Effector CD8-positive, alpha-beta T cell (primary cell): ENCODE data around the gene ECI1.
"Not testable (repeated sequence)": the region's sequence is repeated elsewhere in the genome, so short reads cannot be mapped to it uniquely, and the experiment has no call there.

Source experiments
- DNase-seq: peaks from one replicate; lab custom pipeline; 2025; lab: John Stamatoyannopoulos, UW

Gene ECI1

DNA sequence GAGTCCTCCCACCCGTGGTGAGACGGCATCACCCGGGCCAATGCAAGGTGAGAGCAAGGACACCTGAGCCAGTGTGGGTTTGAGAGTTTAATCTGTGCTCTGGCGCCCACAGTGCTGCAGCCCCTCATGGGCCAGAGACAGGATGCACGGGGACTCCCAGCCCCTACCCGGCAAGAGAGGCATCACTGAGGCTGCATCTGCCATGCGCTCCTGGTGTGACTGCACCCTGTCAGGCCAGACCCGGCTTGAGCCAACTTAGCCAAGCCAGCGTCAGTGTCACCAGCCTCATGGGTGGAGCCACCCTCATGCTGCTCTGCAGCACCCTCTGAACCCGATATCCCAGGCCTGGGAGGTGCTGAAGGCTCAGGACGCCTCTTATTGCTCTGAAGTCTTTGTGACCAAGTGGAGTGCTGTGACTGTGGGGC is 39.5 kb downstream of the ECI1 start:
- DNase-seq, result no peak

DNA sequence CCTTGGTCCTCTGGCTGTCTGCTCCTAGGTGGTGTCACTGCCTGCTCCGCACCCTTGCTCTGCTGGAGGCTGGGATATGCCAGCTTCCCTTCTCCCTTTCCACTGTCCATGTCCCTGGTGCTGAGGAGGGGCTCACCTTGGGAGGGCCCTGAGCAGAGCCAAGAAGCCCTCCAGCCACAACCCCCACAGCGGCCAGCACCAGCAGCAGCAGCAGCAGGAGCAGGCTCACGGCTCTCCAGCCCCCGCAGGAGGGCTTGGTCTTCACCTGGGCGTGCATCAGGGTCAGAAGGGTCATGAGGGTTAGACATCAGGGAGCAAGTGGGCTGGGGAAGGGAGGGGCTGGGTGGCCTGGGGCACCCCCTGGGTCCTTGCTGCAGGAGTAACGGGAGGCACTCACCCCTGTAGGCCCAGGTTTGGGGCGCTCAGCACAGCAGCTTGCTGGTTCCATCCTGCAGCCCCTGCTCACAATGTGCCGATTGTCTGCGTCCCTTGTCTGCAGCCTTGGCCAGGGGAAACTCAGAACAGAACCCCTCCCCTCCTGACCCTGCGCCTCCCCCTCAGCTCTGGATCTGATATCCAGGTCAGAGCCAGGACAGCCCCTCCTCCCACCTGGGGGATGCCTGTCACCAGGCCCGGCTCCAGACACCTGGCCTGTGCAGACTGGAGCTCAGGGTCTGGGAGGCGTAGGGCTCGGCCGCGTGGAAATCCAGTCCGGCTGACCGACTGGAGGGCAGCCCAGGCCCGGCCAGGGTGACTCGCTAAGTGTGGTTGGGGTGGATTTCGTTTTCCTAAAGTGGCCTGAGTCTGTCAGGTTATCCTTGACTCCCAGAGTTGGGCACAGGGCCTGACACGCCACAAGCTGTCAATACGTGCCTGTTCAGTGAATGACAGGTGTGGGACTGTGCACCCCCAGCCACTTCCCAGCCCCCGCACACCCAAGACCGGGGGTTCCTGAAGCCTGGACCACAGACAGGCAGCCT is 40.7 kb downstream of the ECI1 start, which contains the start of gene BRICD5:
BRICD5 (minus strand) TSS at position 478 of the 980 bp plus-strand sequence; CDS start at position 448, 30 bp downstream.
- DNase-seq, result no peak

DNA sequence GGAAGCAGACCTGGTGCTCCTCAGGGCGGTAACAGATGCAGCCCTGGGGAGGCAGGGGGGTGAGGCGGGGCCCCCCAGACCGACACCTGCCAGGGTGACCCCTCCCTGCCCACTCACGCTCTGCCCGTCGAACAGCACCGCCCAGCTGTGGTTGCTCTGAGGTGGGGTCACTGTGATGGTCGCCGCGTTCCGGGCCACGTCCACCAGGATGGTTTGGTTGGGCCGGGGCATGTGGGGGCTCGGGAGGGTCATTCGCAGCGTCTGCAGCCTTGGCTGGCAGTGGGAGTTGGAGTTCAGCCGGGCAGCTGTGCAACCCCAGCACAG is 41.4 kb downstream of the ECI1 start:
- no peak for DNase-seq

DNA sequence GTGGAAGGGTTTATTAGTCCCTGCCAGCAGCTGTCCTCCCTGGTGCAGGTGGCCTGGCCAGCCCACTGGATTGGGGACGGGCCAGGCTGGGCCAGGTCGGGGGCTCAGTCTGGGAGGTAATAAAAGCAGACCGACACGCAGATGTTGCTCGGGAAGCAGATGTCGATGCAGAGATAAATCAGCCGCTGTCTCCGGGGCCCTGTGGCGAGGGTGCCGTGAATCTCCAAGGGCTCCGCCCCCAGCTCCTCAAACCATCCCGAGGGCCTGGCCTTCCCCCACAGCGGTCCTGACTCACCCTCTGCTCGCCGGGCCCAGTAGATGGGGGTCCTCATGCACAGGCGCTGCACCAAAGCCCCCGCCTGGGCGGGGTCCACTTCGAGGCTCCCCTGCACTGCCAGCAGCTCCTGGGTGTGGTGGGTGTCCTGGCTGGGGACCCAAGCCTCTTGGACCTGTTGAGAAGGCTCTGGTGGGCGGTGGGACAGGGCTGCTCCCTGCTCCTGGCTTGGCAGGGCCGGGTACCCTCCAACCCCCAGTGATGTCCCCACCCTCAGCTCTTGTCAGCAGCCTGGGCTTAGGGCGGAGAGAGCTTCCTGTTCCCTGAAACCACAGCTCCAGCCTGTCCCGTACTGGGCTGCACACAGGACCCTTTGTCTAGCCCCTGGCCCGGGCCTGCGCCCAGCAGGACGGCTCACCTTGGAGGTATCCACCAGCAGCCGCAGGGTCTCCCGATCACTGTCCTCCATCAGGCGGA is 42.0 kb downstream of the ECI1 start:
- no peak for DNase-seq

DNA sequence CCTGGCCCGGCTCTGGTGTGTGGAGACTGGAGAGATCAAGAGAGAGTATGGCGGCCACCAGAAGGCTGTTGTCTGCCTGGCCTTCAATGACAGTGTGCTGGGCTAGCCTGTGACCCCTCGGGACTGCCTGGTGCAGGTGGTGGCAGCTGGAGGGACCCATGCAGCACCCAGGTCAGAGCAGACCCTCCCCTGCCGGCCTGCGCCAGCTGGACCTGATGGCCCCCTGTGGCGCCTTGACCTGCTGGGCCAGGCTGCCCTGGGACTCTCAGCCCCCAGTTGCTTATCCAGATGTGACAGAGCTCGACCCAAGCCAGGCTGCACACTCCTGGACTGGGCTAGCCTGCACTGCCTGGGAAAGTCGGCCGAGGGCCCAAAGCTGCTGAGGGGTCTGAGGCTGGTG is 42.6 kb downstream of the ECI1 start:
- no peak for DNase-seq

DNA sequence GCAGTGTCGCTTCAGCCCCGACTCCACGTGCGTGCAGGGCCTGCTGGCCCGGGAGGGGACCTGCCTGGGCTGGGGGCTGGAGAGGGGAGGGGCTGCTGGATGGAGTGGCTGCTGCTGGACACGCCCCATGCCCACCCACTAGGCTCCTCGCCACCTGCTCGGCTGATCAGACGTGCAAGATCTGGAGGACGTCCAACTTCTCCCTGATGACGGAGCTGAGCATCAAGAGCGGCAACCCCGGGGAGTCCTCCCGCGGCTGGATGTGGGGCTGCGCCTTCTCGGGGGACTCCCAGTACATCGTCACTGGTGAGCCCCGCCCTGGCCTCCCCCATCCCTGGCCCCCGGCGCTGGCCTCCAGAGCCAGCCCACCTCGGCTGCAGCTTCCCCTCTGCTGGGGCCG is 43.1 kb downstream of the ECI1 start:
- no peak for DNase-seq

DNA sequence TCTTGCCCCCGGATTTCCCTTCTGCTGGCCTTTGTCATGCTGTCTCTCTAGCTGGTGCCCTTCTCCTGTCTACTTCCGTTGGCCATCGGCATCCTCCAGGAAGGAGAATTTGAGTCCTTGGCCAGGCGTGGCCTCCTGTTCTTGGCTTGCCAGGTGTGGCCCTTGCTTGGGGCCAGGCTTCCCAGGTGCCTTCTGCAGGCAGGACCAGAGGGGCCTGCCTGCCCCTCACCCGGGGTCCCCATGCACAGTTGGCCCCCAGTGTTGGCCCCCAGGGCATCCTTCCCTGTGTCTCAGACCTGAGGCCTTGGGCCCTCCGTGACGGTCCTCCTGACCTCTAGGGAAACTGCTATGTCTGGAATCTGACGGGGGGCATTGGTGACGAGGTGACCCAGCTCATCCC is 43.5 kb downstream of the ECI1 start:
- DNase-seq, result no peak

DNA sequence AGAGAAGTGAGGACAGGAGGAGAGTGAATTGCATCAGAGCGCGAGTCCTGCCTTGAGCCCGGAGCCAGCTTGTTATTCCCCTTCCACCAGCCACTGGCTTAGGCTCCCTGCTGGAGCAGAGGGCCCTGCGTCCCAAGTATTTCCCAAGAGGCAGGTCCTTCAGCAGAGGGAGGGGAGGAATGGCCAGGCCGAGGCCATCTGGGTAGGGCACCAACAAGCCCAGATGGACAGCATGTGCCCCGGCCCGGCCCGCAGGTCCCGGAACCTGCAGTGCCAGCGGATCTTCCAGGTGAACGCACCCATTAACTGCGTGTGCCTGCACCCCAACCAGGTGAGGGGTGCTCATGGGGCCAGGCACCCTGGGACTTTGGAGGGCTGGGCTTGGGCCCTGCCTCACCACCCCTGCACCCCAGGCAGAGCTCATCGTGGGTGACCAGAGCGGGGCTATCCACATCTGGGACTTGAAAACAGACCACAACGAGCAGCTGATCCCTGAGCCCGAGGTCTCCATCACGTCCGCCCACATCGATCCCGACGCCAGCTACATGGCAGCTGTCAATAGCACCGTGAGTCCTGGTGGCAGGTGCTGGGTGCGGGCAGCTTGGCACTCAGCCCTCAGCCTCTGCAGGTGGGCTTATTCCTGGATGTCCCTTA is 44.5 kb downstream of the ECI1 start:
- DNase-seq, result no peak

DNA sequence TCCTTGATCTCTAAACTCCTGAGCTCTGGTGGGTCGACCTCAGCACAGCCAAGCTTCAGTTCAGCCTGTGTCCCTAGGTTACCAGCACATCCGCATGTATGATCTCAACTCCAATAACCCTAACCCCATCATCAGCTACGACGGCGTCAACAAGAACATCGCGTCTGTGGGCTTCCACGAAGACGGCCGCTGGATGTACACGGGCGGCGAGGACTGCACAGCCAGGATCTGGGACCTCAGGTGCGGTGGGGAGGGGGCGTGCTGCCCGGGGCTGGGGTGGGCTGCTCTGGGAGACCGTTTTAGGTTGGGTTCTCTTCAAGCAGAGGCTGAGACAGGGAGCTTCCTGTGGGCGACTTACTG is 45.0 kb downstream of the ECI1 start:
- no peak for DNase-seq

DNA sequence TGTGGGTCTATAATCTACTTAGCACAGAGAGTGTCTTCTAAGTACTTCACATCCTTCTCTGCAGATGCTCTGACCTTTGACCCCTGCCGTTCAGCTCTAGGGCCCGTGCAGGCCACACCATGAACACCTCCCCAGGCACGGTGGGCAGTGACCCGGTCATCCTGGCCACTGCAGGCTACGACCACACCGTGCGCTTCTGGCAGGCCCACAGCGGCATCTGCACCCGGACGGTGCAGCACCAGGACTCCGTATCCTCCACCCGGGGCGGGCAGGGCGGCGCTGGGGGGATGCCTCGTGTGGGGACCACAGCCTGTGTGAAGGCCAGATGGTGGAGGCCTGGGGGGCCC is 45.4 kb downstream of the ECI1 start:
- DNase-seq, result no peak

DNA sequence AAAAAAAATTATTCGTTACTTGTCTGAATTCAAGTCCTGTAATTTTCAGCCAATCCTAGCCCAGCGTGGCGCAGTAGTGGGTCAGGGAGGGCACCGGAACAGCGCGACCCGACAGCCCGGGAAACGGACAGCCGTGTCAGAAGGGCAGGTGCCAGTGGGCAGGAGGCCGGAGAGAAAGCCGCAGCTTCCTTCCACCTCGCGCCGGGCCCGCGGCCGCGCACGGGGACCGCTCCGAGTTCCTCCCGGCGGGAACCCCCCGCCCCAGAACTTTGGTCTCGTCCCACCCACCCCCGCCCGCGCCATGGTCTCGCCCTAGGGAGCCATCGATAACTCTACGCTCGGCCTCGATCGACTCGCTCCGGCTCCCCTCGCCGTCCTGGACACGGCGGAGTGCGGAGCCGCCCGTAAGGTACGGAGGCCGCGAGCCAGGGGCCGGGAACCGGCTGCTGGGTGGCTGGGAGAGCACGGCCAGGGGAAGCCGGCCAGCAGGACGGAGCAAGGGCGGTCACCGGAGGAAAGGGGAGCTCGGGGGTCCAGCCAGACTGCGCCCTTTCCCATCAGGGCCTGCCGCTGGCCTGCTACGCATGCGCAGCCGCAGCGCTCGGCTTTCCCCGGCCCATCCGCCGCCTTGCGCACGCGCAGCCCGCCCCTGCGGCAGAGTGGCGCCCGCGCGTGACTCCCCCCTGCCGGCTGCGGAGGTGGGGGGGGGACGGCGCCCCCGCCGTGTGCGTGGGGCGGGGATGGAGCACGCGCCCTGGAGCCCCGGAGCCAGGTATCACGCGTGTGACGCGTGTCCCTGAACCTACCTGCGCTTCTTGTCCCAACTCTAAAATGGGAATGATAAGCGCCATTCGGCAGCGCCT is 46.1 kb downstream of the ECI1 start, which contains the start of gene MLST8:
MLST8 (plus strand) TSS at position 351 of the 863 bp plus-strand sequence. CDS start 632 bp downstream, outside the sequence.
- peak; percentile 86 for DNase-seq

DNA sequence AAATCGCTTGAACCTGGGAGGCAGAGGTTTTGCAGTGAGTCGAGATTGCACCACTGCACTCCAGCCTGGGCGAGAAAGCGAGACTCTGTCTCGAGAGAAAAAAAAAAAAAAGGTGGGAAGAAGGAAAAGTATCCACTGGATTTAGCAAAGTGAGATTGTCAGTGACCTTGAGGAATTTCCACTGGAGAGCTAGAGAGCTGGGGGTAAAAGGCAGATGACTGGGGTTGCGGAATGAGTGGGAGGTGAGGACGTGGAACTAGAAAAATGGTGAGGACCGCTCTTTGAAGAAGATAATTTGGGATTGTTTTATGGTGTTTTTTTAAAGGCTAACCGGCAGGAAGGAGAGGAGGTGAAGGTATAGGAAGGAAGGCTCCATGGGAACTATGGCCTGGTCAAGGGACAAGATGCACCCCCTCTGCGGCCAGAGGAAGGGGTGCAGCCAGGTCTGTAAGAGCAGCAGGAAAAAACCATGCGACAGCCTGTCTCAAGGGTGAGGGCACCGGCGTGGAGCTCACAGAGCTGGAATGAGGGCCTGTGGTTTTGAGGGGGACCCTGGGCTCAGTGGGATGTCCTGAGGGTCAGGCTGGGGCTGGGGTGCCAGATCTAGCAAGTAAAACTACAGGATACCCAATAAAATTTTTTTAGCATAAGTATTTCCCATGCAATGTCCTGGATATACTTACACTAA is 46.8 kb downstream of the ECI1 start:
- DNase-seq, result no peak

DNA sequence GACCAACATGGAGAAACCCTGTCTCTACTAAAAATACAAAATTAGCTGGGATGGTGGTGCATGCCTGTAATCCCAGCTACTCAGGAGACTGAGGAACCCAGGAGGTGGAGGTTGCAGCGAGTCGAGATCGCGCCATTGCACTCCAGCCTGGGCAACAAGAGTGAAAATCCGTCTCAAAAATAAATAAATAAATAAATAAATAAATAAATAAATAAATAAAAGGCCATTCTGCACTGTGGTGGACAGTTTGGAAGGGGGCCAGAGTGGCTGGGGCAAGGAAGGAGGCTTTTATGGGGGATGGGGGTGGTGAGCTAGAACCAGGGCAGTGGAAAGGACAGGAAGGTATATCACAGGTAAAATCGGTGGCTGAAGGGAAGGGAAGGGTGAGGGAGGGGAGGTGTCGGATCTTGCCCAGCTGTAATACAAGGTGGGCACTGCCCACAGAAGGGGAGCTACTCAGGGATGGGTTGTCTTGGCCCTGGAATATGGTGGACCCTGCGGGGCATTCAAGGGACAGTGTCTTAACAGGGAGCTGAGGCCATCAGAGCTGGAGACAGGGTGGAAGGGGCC is 48.2 kb downstream of the ECI1 start:
- not testable (repeated sequence) for DNase-seq

DNA sequence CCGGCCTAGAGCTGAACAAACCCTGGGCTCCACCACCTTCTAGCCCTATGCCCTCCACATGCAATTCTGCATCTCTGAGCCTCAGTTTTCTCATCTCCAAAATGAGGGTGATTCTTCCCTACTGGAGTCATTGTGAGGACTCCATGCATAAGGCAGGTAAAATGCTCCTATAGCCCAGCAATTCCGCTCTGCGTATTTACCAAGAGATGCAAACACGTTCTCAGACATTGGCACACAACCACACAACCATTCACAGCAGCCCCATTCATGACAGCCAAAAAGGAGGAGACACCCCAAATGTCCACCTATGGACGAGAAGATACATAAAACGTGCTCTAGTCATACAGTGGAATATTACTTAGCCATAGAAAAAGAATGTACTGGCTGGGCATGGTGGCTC is 51.1 kb downstream of the ECI1 start:
- DNase-seq, result no peak

DNA sequence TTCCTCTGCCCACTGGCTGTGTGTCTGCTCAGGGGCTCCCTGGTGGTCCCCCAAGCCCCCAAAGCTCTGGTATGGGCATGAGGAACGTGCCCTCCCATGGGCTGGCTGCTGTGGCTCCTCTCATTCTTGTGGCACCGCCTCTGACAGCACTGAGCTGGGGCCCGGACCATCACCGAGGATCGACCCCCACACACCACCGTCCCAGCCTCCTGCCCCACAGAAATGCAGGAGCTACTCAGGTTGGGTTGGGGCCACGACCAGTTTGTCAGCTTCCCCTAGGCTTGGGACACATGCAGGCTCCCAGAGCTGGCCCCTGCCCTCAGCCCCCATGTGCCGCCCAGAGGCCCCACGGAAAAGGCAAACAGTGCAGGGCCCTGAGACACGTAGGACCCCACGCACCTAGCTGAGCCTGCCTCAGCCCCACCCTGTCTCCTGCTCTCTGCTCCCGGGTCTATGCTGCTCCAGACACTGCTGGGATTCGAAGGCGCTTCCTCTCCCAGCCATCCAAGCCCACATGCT is 51.7 kb downstream of the ECI1 start:
- no peak for DNase-seq

DNA sequence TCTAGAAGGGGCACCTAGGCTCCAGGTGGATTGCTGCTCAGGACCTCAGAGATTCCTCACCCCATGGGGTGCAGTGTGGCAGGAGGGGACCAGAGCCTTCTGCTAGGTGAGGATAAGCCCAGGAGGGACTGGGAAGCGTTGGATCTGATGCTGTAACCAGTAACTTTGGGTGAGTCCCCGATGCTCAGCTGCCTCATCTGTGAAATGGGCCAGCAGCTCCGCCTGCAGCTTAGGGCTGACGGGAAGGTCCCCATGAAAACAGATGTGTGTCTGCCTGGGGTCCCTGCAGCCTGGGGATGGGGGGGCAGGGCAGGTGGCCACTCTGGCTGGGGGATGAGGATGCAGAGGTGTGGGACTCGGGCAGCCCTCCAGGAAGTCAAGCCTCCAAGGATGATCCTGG is 52.3 kb downstream of the ECI1 start:
- no peak for DNase-seq

DNA sequence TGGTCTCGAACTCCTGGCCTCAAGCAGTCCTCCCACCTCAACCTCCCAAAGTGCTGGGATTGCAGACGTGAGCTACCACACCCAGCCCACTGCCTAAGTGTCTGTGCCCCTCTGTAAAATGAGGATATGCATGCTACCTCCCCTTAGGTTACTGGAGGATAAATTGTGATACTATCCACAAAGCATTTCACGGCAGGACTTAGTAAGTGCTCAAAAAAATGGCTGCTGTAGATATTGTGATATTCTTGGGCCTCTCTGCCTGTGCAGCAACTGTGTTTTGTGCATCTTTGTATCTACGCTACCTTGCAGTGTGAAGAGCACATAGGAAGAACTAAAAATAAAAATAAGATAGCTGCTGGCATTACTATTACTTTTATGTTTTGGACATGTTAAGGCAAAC is 53.1 kb downstream of the ECI1 start:
- DNase-seq, result no peak

DNA sequence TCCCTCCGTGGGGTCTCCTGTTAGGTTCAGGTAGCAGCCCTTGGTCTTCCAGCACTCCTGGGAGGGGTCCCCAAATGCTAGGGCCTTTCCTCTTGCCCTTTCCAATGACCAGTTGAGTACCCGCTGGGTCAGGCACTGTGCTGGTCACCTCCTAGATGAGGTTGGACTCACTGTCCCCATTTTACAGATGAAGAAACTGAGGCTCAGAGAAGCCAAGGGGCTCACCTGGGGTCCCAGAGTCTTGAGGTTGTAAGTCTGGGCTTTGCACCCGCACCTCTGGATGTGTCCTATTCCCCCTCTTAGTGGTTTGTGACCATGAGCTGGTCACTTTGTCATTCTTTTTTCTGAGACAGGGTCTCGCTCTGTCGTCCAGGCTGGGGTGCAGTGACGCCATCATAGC is 53.6 kb downstream of the ECI1 start:
- no peak for DNase-seq

DNA sequence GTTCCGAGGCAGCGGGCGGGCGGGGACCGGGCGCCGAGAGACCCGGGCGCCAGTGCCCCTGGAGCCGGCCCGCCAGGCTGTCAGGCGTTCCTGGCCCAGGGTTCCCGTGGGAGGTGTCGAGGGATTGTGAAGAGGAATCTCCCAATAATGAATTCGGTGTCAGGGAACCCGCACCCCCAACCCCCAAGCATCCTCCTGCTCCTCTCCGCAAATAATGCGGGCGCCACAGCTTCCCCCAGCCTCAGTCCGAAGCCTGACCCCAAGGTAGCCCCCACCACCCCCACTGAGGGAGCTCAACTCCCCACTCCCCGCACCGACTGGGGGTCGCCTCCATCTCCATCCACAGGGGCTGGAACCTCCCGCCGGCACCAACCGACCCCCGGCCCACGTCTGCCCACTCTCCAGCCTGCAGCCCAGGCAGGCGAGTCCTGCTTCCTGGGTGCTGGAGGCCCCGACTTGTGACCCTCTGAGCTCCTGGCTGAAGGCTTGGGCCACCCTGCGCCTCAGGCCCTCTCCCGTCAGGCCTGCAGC is 54.3 kb downstream of the ECI1 start:
- DNase-seq, result no peak
